Testis (tissue), 2 donors: ENCODE data around the gene DCDC2C.

Source experiments
- CTCF ChIP-seq, 3 experiments: fragments of 450-650 bp in 2 of 3; fragments of 200-600 bp in 1 of 3; sonication (generic) in 1 of 3; IDR thresholded peaks; one replicate each; pipeline ENCODE4 v1.5.1; 2016 to 2019; ENCODE audit warnings: antibody characterized with exemption in 3 of 3, mild to moderate bottlenecking in 2 of 3, moderate library complexity in 1 of 3
- POLR2A ChIP-seq: fragments of 450-650 bp; IDR thresholded peaks from one replicate; pipeline ENCODE4 v1.6.1; 2017; ENCODE audit warnings: antibody characterized with exemption, mild to moderate bottlenecking, moderate library complexity

DNA sequence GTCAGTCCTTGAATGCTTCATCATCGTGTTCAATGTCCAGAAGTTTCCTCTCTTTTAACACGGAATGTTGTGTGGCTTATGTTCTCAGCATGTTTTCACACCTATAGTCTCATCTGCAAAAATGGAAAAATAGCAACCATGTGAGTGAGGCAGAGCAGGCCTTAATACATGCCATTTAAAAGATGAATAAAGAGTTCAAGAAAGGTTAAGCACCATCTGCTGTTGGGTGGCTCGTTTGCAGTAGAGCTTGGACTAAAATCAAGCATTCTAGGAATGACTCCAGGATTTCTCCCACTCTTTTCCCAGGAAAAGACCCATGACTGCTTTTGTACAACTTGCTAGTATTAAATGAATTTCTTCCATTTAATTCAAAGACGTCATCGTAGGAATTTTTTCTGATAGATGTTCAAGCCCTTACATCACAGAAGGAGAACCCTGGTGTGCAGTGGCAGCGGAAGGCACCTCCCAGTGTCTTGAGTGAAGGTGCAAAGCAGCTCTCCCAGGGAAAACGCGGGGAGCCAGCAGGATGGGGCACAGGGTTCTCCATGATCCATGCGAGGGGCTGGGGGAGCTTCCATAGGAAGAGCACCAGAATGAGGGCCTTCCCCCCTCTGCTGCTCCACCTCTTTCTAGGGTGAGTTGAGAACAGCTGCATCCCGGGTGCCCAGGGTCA, 9.6 kb downstream of the DCDC2C start:
- TF ChIP-seq CTCF (IDR thresholded peaks at IDR 0.05), result no peak
- no peak for TF ChIP-seq POLR2A
